Gastrocnemius medialis (tissue), 4 donors: Measurements from ENCODE around the gene EIF2B4. TPM values are rescaled to one million over a fixed set of nuclear protein-coding genes. Genes with fewer than 3 reads are reported as not detected.
"Not testable (repeated sequence)": the region's sequence is repeated elsewhere in the genome, so short reads cannot be mapped to it uniquely, and the experiment has no call there.

Experiments used
- ATAC-seq, 2 donors: fragments of 150-250 bp; one replicate each; pipeline ENCODE4 v1.9.1; 2016
- DNase-seq, 2 donors: peaks; one replicate each; pipeline ENCODE4 v3.0.0-alpha.2; 2019
- H3K27ac ChIP-seq, 4 donors: fragments of 200-600 bp; sonication (generic); 1 replicate in 1 of 4; 2 replicates in 3 of 4; pipeline ENCODE4 v1.5.1; 2016 to 2018; ENCODE audit warnings: mild to moderate bottlenecking in 2 of 4, moderate library complexity in 1 of 4
- H3K27me3 ChIP-seq, 3 donors: fragments of 200-600 bp; sonication (generic) in 2 of 3; 1 replicate in 1 of 3; 2 replicates in 2 of 3; pipeline versions ENCODE4 v1.5.1 to v1.6.0; 2016 to 2019; ENCODE audit warnings: mild to moderate bottlenecking in 1 of 3, moderate library complexity in 1 of 3
- H3K36me3 ChIP-seq, 2 donors: fragments of 200-600 bp; sonication (generic) in 1 of 2; one replicate each; pipeline ENCODE4 v1.5.1; 2017 to 2018
- H3K4me1 ChIP-seq, 2 donors: fragments of 200-600 bp; sonication (generic) in 1 of 2; one replicate each; pipeline ENCODE4 v1.5.1; 2016 to 2017; ENCODE audit warnings: mild to moderate bottlenecking in 2 of 2
- H3K4me3 ChIP-seq, 4 donors: fragments of 200-600 bp; sonication (generic) in 3 of 4; 1 replicate in 1 of 4; 2 replicates in 3 of 4; pipeline ENCODE4 v1.5.1; 2016 to 2019; ENCODE audit warnings: mild to moderate bottlenecking in 2 of 4
- H3K9me3 ChIP-seq, 3 donors: fragments of 200-600 bp; sonication (generic) in 2 of 3; 1 replicate in 1 of 3; 2 replicates in 2 of 3; pipeline ENCODE4 v1.5.1; 2016 to 2019
- POLR2A ChIP-seq, 2 donors: fragments of 450-650 bp; IDR thresholded peaks; one replicate each; pipeline ENCODE4 v1.6.1; 2017; ENCODE audit warnings: antibody characterized with exemption in 2 of 2, mild to moderate bottlenecking in 2 of 2, moderate library complexity in 2 of 2
- in situ Hi-C, 4 donors: fragments of 200-750 bp; cut with MboI; loops; one replicate each; pipeline versions ENCODE4 v1.15.0 to v1.8.0; 2017; ENCODE audit warnings: low sequenced_read_pairs in 4 of 4
- intact Hi-C: fragments of 100-400 bp; cut with DNase I; formaldehyde crosslinking; loops from one replicate; pipeline ENCODE4 v1.15.1; 2023; ENCODE audit warnings: low total_unique reads
- total RNA-seq, 4 donors: library from RNA; depleted of rRNA; stranded (reverse); fragments of >200 nt; gene quantifications; one replicate each; pipeline versions ENCODE4 v1.1.0 to v1.2.3, GENCODE V29; 2016
- TF ChIP-seq, protein P1 (sequence below), 5 experiments: fragments of 450-650 bp in 3 of 5; fragments of 200-600 bp in 2 of 5; sonication (generic) in 2 of 5; IDR thresholded peaks in 4 of 5; conservative IDR thresholded peaks in 1 of 5; 1 replicate in 4 of 5; 2 replicates in 1 of 5; pipeline ENCODE4 v1.5.1; 2016 to 2019; ENCODE audit warnings: antibody characterized with exemption in 5 of 5, mild to moderate bottlenecking in 3 of 5, moderate library complexity in 3 of 5

The EIF2B4 gene
- total RNA-seq, 4 donors from 2014 or later, result 50.5 to 57.9 (median 53.8) TPM

- in situ Hi-C loops, result no loop called here
- Histone ChIP-seq H3K4me3 (no peak overlapping the region), H3K27me3 (no peaks in the 10 kb centered on the region), H3K36me3 (no peaks in the 10 kb centered on the region), H3K4me1 (peaks cover 42 to 53% of the 10 kb centered on the region in 2 donors), H3K9me3 (no peaks in the 10 kb centered on the region), H3K27ac (peak overlapping the region; percentile 92 to 99 (median 94))
- DNase-seq (peak; percentile 40 to 80), ATAC-seq (peak in 1 of 2 donors; percentile 29)
- intact Hi-C loops, result no loop called here
- TF ChIP-seq, protein P1, sequence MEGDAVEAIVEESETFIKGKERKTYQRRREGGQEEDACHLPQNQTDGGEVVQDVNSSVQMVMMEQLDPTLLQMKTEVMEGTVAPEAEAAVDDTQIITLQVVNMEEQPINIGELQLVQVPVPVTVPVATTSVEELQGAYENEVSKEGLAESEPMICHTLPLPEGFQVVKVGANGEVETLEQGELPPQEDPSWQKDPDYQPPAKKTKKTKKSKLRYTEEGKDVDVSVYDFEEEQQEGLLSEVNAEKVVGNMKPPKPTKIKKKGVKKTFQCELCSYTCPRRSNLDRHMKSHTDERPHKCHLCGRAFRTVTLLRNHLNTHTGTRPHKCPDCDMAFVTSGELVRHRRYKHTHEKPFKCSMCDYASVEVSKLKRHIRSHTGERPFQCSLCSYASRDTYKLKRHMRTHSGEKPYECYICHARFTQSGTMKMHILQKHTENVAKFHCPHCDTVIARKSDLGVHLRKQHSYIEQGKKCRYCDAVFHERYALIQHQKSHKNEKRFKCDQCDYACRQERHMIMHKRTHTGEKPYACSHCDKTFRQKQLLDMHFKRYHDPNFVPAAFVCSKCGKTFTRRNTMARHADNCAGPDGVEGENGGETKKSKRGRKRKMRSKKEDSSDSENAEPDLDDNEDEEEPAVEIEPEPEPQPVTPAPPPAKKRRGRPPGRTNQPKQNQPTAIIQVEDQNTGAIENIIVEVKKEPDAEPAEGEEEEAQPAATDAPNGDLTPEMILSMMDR (IDR thresholded peaks at IDR 0.05 in 4 of 5, conservative IDR thresholded peaks at IDR 0.05 in 1 of 5), result no peak
- no peak for TF ChIP-seq POLR2A (IDR thresholded peaks at IDR 0.05)
Measured at GRCh38 chr2:27353762-27354596, 16.2 kb downstream of the EIF2B4 start.

DNA sequence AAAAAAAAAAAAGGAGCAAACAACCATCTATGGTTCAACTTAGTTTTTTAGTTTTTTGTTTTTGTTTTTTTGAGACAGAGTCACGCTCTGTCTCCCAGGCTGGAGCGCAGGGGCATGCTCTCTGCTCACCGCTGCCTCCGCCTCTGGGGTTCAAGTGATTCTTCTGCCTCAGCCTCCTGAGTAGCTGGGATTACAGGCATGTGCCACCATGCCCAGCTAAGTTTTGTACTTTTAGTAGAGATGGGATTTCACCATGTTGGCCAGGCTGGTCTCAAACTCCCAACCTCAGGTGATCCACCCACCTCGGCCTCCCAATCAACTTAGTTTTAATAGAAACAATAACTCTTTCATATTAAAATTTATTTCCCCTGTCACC, 16.8 kb downstream of the EIF2B4 start:
- Histone ChIP-seq H3K4me1 (peaks cover 40 to 53% of the 10 kb centered on the region in 2 donors), H3K27ac (peak overlapping the region; percentile 92 to 99 (median 94))
- in situ Hi-C loops, ATAC-seq, H3K9me3 ChIP-seq, H3K36me3 ChIP-seq, DNase-seq, H3K4me3 ChIP-seq, intact Hi-C loops, H3K27me3 ChIP-seq: not testable (repeated sequence)

DNA sequence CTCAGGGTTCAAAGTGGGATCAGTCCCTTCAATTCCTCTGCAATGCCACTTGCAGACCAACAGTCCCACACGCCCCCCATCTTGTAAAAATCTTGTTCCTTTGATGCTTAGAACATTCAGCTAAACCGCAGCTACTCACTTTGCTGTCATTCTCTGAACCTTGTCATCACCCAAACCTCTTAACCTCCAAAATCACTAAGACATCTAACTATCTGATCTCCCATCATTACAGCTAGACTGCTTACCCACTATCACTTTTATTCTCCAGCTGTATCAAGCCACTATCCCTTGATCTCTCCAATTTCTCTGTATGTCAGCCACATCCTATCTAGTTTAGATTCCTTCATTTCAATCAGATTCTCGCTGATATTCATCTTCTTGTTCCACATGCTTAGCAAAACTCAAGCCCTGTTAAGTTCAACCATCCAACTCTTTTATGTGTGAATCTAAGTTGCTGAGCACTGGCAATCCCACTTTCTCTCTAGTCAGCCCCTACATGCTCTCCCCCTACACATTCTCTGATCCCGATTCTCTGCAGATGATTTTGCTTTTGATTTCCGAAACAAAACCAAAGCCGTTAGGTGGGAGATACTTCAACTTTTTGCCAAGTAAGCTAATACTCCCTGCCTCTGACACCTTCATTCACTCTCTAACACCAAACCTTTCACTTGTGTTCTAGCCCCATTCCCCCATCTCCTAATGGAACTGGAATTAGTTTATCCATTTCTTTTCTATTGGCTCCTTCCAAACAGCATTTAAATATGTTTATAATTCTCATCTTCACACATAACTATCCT, 18.1 kb downstream of the EIF2B4 start:
- no peaks in the 10 kb centered on the region for H3K36me3 ChIP-seq
- H3K9me3 ChIP-seq, result no peaks in the 10 kb centered on the region
- H3K27me3 ChIP-seq, result no peaks in the 10 kb centered on the region
- peak overlapping the region in 1 of 4 donors; percentile 7 for H3K27ac ChIP-seq
- TF ChIP-seq, protein P1 (IDR thresholded peaks at IDR 0.05 in 4 of 5, conservative IDR thresholded peaks at IDR 0.05 in 1 of 5), result no peak
- TF ChIP-seq POLR2A (IDR thresholded peaks at IDR 0.05), result no peak
- ATAC-seq (no peak), DNase-seq (no peak)
- H3K4me1 ChIP-seq, result peaks cover 29 to 47% of the 10 kb centered on the region in 2 donors
- intact Hi-C loops, result no loop called here
- H3K4me3 ChIP-seq, result no peak overlapping the region
- in situ Hi-C loops, result no loop called here

- peaks cover 22 to 43% of the 10 kb centered on the region in 2 donors for H3K4me1 ChIP-seq
- H3K4me3 ChIP-seq, result no peak overlapping the region
- ATAC-seq (no peak), DNase-seq (no peak)
- no peak overlapping the region for H3K27ac ChIP-seq
- intact Hi-C loops, result no loop called here
- H3K9me3 ChIP-seq, result no peaks in the 10 kb centered on the region
- no peaks in the 10 kb centered on the region for H3K27me3 ChIP-seq
- in situ Hi-C loops, result no loop called here
- H3K36me3 ChIP-seq, result no peaks in the 10 kb centered on the region
- TF ChIP-seq, protein P1 (IDR thresholded peaks at IDR 0.05 in 4 of 5, conservative IDR thresholded peaks at IDR 0.05 in 1 of 5), result no peak
- TF ChIP-seq POLR2A (IDR thresholded peaks at IDR 0.05), result no peak
Measured at GRCh38 chr2:27350106-27350693, 19.9 kb downstream of the EIF2B4 start.

DNA sequence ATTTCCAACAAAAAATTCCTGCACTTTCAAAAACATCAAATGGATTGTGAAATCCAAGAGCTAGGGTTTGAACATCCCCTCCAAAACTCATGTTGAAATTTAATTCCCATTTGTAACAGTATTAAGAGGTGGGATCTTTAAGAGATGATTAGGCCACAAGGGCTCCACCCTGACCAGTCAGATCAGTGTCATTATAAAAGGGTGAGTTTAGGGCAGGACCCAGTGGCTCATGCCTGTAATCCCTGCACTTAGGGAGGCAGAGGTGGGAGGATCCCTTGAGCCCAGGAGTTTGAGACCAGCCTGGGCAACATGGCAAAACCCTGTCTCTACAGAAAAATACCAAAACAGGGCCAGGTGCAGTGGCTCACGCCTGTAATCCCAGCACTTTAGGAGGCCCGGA, 22.5 kb downstream of the EIF2B4 start:
- TF ChIP-seq, protein P1 (IDR thresholded peaks at IDR 0.05 in 4 of 5, conservative IDR thresholded peaks at IDR 0.05 in 1 of 5), result no peak
- TF ChIP-seq POLR2A (IDR thresholded peaks at IDR 0.05), result no peak
- intact Hi-C loops, result no loop called here
- in situ Hi-C loops, result no loop called here
- Histone ChIP-seq H3K27ac (no peak overlapping the region), H3K27me3 (no peaks in the 10 kb centered on the region), H3K36me3 (peaks cover 0 to 3% of the 10 kb centered on the region in 2 donors), H3K4me3 (no peak overlapping the region), H3K9me3 (no peaks in the 10 kb centered on the region), H3K4me1 (peaks cover 0 to 18% of the 10 kb centered on the region in 2 donors)
- no peak for DNase-seq
- peak in 1 of 2 donors; percentile 23 for ATAC-seq
